Glutamatergic neuron (in vitro differentiated cells): ENCODE data around the gene PIH1D1. TPM values are rescaled to one million over a fixed set of nuclear protein-coding genes. Genes with fewer than 3 reads are reported as not detected.
A peak's percentile ranks its signal among the peaks of the same experiment; 100 is the strongest.

Source experiments
- DNase-seq: peaks from one replicate; pipeline ENCODE4 v3.0.0; 2022
- H3K27ac Mint-ChIP-seq: one replicate; pipeline ENCODE4 v1.8.0; 2020; ENCODE audit warnings: mild to moderate bottlenecking, mixed read lengths, inconsistent platforms; ENCODE audit not compliant: unreplicated experiment
- H3K27me3 Mint-ChIP-seq: one replicate; pipeline ENCODE4 v1.8.0; 2020; ENCODE audit warnings: mild to moderate bottlenecking, moderate library complexity, mixed read lengths, inconsistent platforms; ENCODE audit not compliant: unreplicated experiment
- H3K36me3 Mint-ChIP-seq: one replicate; pipeline ENCODE4 v1.8.0; 2020; ENCODE audit warnings: mild to moderate bottlenecking, mixed read lengths, inconsistent platforms; ENCODE audit not compliant: unreplicated experiment
- H3K4me1 Mint-ChIP-seq: one replicate; pipeline ENCODE4 v1.8.0; 2020; ENCODE audit warnings: mild to moderate bottlenecking, low read depth, mixed read lengths, inconsistent platforms; ENCODE audit not compliant: unreplicated experiment
- H3K4me3 Mint-ChIP-seq: one replicate; pipeline ENCODE4 v1.8.0; 2020; ENCODE audit warnings: mild to moderate bottlenecking, mixed read lengths, inconsistent platforms; ENCODE audit not compliant: unreplicated experiment
- H3K9me3 Mint-ChIP-seq: one replicate; pipeline ENCODE4 v1.8.0; 2020; ENCODE audit warnings: mild to moderate bottlenecking, moderate library complexity, mixed read lengths, inconsistent platforms; ENCODE audit not compliant: unreplicated experiment
- CTCF ChIP-seq: fragments of 200-600 bp; sonication (generic); IDR thresholded peaks from one replicate; pipeline ENCODE4 v1.5.0; 2021; ENCODE audit not compliant: partially characterized antibody, unreplicated experiment
- total RNA-seq: library from RNA; stranded (reverse); fragmentation: NEBNext Ultra II Directional; extraction: Animal tissue kit (Norgen Biotek cat#: 25700); gene quantifications from one replicate; pipeline ENCODE4 v1.2.1, GENCODE V29; 2021; ENCODE audit not compliant: unreplicated experiment

PIH1D1 gene
- total RNA-seq, 1 donor from 2014 or later = 104 TPM

DNA sequence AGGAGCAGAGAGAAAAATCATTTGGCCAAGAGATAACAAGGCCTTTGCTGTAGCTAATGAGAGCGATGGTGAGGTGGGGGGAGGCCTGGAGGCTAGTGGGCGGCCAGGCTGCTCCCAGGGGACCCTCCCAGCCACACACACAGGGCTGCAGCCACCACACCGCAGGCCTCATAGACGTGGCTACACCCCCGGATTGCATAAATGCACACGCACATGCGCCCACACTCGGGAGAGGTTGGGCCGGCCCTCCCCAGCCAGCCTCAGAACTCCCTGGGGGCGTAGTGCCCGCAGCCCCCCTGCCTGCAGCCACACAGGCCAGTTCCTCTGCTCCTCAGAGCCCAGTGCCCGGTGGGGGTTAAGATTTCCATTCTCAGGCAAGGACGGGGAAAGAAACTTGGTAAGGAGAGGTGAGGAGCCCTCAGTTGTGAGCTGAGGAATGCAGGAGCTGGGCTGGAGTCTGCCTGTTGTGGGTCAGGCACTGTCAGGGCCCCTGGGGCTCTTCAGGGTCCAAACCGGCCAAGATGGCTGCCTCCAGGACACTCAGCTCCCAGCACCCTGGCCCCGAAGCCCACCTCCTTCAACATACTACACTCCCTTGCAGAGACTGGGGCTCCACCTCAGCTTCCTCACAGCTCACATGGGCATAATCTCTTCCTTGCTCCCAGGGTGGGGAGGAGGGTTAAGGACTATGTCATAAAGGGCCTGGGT is 36.4 kb downstream of the PIH1D1 start:
- no peak for DNase-seq
- H3K4me3 Mint-ChIP-seq = no peak overlapping the region
- no peak overlapping the region for H3K27ac Mint-ChIP-seq
- H3K27me3 Mint-ChIP-seq = peaks cover 17% of the 10 kb centered on the region
- peaks cover 1% of the 10 kb centered on the region for H3K9me3 Mint-ChIP-seq
- H3K4me1 Mint-ChIP-seq = peaks cover 10% of the 10 kb centered on the region
- no peaks in the 10 kb centered on the region for H3K36me3 Mint-ChIP-seq
- no peak for TF ChIP-seq CTCF

DNA sequence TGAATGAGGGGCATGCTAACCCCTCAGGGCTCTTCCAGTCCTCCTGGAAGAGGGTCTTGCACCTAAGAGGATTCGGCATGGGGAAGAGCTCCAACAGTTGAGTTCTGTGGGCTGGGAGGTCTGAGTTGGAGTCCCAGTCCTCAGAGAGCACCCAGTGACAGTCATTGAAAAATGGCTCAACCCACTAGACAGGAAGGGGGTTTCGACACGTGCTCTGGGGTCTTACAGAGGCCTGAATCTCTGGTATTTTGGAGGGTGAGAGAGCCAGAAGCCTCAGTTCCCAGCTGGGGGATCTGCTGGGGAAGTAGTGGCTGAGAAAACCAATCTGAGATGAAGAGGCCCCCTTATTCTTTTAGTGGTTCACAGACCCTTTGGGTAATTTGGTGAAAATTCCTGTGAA is 37.4 kb downstream of the PIH1D1 start:
- peaks cover 10% of the 10 kb centered on the region for H3K4me1 Mint-ChIP-seq
- H3K4me3 Mint-ChIP-seq = no peak overlapping the region
- H3K27me3 Mint-ChIP-seq = peaks cover 17% of the 10 kb centered on the region

DNA sequence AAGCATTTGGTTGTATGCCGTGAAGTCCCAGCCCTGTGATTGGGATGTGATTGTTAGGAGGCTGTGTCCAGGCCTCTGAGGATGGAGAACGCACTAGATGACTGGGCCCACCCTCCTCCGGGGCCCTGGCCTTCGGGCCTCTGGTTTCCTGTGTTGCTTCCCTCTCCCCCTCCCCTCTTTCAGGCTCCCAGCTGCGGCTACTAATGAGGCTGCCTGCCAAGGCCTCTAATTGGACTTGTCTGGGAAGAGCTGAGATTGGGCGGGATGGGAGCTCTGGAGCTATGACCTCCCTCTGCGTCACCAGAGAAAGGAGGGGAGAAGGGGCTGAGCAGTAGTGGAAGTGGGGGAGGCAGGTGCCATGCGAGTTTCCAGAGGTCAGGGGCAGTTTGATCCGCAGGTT is 38.3 kb downstream of the PIH1D1 start:
- peaks cover 1% of the 10 kb centered on the region for H3K9me3 Mint-ChIP-seq
- H3K4me1 Mint-ChIP-seq = peaks cover 10% of the 10 kb centered on the region
- no peak for TF ChIP-seq CTCF
- peaks cover 17% of the 10 kb centered on the region for H3K27me3 Mint-ChIP-seq
- H3K36me3 Mint-ChIP-seq = no peaks in the 10 kb centered on the region
- no peak overlapping the region for H3K27ac Mint-ChIP-seq
- peak; percentile 47 for DNase-seq
- H3K4me3 Mint-ChIP-seq = no peak overlapping the region

More for the DNA sequence above, 37.4 kb downstream of the PIH1D1 start:
- Mint-ChIP-seq H3K9me3 (peaks cover 1% of the 10 kb centered on the region), H3K27ac (no peak overlapping the region), H3K36me3 (no peaks in the 10 kb centered on the region)
- no peak for DNase-seq
- TF ChIP-seq CTCF = no peak

DNA sequence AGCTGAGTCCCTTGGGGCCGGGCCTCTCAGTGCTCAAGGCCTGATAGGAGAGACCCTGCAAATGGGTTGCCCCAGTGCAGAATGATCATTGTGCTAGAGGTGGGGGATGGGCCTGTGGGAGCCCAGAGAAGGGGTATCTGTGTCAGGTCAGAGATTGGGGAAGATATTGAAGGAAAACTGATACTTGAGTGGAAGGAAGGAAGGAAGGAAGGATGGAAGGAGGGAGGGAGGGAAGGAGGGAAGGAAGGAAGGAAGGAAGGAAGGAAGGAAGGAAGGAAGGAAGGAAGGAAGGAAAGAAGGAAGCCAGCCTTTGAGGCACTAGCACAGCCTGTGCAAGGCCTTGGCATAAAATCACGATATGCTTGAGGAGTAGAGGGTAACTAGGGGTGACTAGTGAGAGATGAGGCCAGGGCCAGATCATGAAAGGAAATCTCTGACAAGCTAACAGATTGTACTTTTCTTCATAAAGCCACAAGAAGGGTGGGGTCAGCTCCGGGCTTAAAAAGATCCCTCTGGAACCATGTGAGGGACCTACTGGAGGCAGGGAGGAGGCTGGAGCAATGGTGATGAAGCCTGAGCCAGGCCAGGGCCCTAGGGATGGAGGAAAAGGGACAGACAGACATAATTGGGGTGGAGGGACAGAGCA is 39.8 kb downstream of the PIH1D1 start:
- DNase-seq = no peak
- H3K4me3 Mint-ChIP-seq = no peak overlapping the region
- no peak for TF ChIP-seq CTCF
- no peaks in the 10 kb centered on the region for H3K36me3 Mint-ChIP-seq
- no peak overlapping the region for H3K27ac Mint-ChIP-seq
- H3K9me3 Mint-ChIP-seq = peaks cover 1% of the 10 kb centered on the region
- H3K4me1 Mint-ChIP-seq = peaks cover 8% of the 10 kb centered on the region
- peaks cover 18% of the 10 kb centered on the region for H3K27me3 Mint-ChIP-seq

DNA sequence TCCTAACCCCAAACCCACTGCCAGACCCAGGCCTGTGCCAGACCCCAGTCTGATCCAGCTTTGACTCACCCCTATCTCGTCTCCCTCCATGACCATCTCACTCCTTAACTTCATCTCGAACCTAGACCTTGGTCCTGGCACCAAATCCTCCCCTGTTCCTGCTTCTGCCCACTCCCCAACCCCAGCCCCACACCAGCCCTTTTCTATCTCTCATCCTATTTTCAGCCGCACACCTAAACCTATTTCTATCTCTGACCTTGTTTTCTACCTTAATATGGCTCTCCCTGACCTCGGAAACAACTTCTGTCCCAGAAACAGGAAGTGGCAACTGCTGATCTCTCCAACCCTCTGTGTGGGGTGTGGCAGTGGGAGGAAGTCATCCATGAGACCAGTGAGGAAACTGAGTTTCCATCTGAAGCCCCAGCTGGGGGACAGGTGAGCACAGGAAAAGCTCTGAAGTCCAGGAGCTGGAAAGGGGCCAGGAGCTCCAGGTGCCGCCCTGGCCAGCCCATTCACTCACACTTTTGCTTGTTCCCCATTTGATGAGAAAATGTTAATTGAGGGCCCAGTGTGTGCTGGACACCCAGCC is 42.1 kb downstream of the PIH1D1 start:
- Mint-ChIP-seq H3K27ac (no peak overlapping the region), H3K9me3 (peaks cover 1% of the 10 kb centered on the region), H3K36me3 (no peaks in the 10 kb centered on the region), H3K4me3 (no peak overlapping the region), H3K27me3 (peaks cover 13% of the 10 kb centered on the region), H3K4me1 (peaks cover 5% of the 10 kb centered on the region)
- no peak for TF ChIP-seq CTCF
- no peak for DNase-seq
